ENCODE data around the gene CMIP.
"Not testable (repeated sequence)": the region's sequence is repeated elsewhere in the genome, so short reads cannot be mapped to it uniquely, and the experiment has no call there.

Gene CMIP

GRCh38 chr16:81519301-81520150, 74.9 kb downstream of the CMIP start:
- no peak for DNase-seq

GRCh38 chr16:81520151-81520470, 75.5 kb downstream of the CMIP start:
- no peak for DNase-seq

- no peak for DNase-seq
These were observed 76.0 kb downstream of the CMIP start for GRCh38 chr16:81520560-81521135.

- DNase-seq, result peak; percentile 3
These were observed 76.6 kb downstream of the CMIP start for GRCh38 chr16:81521141-81521626.

GRCh38 chr16:81522108-81522701, 77.6 kb downstream of the CMIP start:
- peak; percentile 39 for DNase-seq

- DNase-seq, result not testable (repeated sequence)
These were observed 78.2 kb downstream of the CMIP start for GRCh38 chr16:81522851-81523250.

- DNase-seq, result no peak
These were observed 78.9 kb downstream of the CMIP start for GRCh38 chr16:81523387-81524115.

- no peak for DNase-seq
These were observed 79.8 kb downstream of the CMIP start for GRCh38 chr16:81524382-81524781.

GRCh38 chr16:81524885-81525284, 80.3 kb downstream of the CMIP start:
- DNase-seq, result not testable (repeated sequence)

- DNase-seq, result no peak
These were observed 81.6 kb downstream of the CMIP start for GRCh38 chr16:81526199-81526598.

- no peak for DNase-seq
These were observed 82.3 kb downstream of the CMIP start for GRCh38 chr16:81526935-81527334.

GRCh38 chr16:81527477-81528178, 83.0 kb downstream of the CMIP start:
- DNase-seq, result no peak

GRCh38 chr16:81528256-81528655, 83.6 kb downstream of the CMIP start:
- DNase-seq, result no peak

GRCh38 chr16:81530296-81530721, 85.7 kb downstream of the CMIP start:
- no peak for DNase-seq

- no peak for DNase-seq
These were observed 86.2 kb downstream of the CMIP start for GRCh38 chr16:81530814-81531213.

- DNase-seq, result no peak
These were observed 86.8 kb downstream of the CMIP start for GRCh38 chr16:81531419-81531821.

- DNase-seq, result peak; percentile 70
These were observed 88.0 kb downstream of the CMIP start for GRCh38 chr16:81532491-81533174.

GRCh38 chr16:81533175-81533507, 88.5 kb downstream of the CMIP start:
- DNase-seq, result no peak

- DNase-seq, result no peak
These were observed 91.2 kb downstream of the CMIP start for GRCh38 chr16:81535679-81536360.

GRCh38 chr16:81536648-81537047, 92.0 kb downstream of the CMIP start:
- no peak for DNase-seq

- DNase-seq, result no peak
These were observed 93.3 kb downstream of the CMIP start for GRCh38 chr16:81537721-81538561.
